GM12891 (cell line): ENCODE data around the gene FBXO44.

Experiments
- DNase-seq: peaks from one replicate; pipeline ENCODE4 v3.0.0; 2011; ENCODE audit warnings: low spot score; ENCODE audit not compliant: insufficient read length
- FAIRE-seq: peaks from 2 replicates; lab custom pipeline; 2011; peaks lifted over from hg19 to GRCh38; lab: Jason Lieb, UNC
- PAX5 ChIP-seq: IDR thresholded peaks from 2 replicates; pipeline ENCODE4 v1.6.1; 2011; ENCODE audit warnings: low read length, moderate library complexity, mild to moderate bottlenecking; ENCODE audit not compliant: insufficient read depth, severe bottlenecking
- POLR2A ChIP-seq: IDR thresholded peaks from 2 replicates; pipeline ENCODE4 v1.6.1; 2011; ENCODE audit warnings: low read depth, low read length, control low read depth
- POLR2AphosphoS5 ChIP-seq: IDR thresholded peaks from 2 replicates; pipeline ENCODE4 v1.6.1; 2011; ENCODE audit warnings: low read depth, low read length, control low read depth
- POU2F2 ChIP-seq: IDR thresholded peaks from 2 replicates; pipeline ENCODE4 v1.6.1; 2011; ENCODE audit warnings: low read depth, mild to moderate bottlenecking, control low read depth, low read length, moderate library complexity
- SPI1 ChIP-seq: IDR thresholded peaks from 2 replicates; pipeline ENCODE4 v1.6.1; 2011; ENCODE audit warnings: low read depth, low read length, control low read depth
- TAF1 ChIP-seq: IDR thresholded peaks from 2 replicates; pipeline ENCODE4 v1.6.1; 2011; ENCODE audit warnings: low read depth, low read length, control low read depth

The FBXO44 gene

DNA sequence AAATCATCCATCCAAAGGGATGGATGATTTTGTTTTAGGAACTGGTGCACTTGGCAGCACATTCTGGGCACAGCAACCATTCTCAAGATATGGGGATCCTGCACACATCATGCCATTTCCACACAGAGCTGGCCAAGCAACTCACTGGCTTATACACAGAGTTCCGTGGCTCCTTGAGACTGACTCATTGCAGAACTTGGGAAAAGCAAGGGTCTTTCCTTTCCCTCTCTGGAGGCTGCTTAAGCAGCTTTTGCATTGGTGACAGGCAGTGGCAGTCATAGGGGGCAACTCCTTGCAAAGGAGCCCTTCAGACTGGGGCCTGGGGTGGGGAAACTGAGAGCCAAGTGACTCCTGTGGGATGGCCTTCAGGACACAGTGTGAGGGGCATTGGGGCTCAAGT lies 28.1 kb downstream of the FBXO44 start:
- no peak for DNase-seq
- TF ChIP-seq SPI1 (no peak), POU2F2 (no peak), POLR2A (no peak), TAF1 (no peak), POLR2AphosphoS5 (no peak), PAX5 (no peak)
- FAIRE-seq, result no peak

DNA sequence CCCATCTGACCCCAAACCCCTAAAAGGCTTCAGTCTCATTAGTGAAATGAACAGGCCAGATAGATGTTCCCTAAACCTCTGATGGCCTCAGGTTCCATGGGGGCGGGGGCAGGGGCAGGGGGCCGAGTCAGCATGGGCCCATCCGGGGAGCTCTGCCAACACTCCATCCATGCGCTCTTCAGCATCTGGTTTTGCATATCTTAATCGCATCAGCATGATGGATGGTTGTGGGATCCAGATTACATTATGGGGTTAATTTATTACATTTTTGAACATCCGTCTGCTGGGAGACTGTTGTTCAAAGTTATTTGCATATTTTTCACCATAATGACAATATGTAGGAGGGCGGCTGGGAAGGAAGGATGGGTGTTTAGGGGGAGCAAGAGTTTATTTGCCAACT lies 29.4 kb downstream of the FBXO44 start:
- DNase-seq (no peak), FAIRE-seq (no peak)
- TF ChIP-seq POLR2A (no peak), SPI1 (no peak), PAX5 (no peak), TAF1 (no peak), POLR2AphosphoS5 (no peak)

- no peak for DNase-seq
- FAIRE-seq, result no peak
- TF ChIP-seq SPI1 (no peak), POU2F2 (no peak), TAF1 (no peak), POLR2AphosphoS5 (no peak), PAX5 (no peak), POLR2A (no peak)
These were observed 30.6 kb downstream of the FBXO44 start for GRCh38 chr1:11685210-11685752.

DNA sequence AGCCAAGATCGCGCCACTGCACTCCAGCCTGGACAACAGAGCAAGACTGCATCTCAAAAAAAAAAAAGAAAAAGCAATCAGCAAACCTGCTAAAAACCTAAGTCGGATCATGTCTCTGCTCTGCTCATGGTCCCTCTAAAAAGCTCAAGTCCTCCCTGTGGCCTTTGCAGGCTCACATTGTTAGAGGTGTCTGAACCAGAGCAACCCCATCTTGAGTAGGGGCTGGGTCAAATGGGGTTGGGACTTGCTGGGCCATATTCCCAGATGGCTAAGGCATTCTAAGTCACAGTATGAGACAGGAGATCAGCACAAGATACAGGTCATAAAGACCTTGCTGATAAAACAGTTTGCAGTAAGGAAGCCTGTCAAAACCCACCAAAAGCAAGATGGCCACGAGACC lies 33.8 kb downstream of the FBXO44 start:
- FAIRE-seq, result no peak
- TF ChIP-seq TAF1, result no peak
- TF ChIP-seq PAX5, result no peak
- no peak for TF ChIP-seq SPI1
- TF ChIP-seq POU2F2, result no peak
- TF ChIP-seq POLR2A, result no peak
- TF ChIP-seq POLR2AphosphoS5, result no peak
- no peak for DNase-seq

DNA sequence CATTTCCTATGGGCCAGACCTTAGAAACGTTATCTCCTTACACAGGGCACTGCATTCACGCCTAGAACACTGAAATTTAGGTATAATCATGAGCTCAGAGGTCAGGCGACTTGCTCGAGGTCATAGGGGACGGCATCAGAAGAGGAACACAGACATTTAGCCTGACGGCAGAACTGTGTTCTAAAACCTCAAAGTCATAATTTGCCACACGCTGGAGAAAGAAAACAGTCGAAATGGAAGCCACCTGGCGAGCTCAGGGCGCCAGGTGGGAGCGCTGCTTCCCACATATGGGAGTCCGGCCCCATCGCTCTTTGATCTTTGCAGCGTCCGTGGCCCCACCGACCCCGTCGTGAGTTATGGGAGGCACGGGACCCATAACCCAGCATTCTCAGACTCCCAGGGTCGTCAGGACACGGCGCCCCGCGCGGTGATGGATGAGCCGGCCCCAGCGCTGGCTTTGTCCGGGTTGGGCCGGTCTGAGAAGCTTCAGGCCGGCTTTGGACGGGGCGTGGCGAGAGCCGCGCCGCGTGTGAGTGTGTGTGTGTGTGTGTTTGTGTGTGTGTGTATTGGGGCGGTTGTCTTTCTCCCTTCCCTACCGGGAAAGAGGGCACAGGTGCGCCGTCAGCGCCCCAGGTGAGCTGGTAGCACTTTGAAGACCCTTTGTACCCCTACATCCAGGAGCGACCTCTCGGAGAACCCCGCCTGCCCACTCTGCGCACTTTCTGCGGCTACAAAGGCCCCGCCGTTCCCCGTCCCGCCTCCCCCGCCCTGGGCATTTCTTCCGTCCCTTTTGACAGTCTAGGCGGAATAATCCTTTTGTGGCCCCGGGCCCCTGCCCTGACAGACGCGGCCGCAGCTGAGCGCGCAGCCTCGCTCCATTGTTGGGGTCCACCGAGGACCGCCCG lies 36.0 kb downstream of the FBXO44 start:
- FAIRE-seq (no peak), DNase-seq (no peak)
- TF ChIP-seq PAX5 (no peak), POLR2A (no peak)

- DNase-seq, result no peak
- no peak for TF ChIP-seq POU2F2
- no peak for TF ChIP-seq POLR2AphosphoS5
- no peak for TF ChIP-seq PAX5
- no peak for TF ChIP-seq POLR2A
- no peak for TF ChIP-seq SPI1
- TF ChIP-seq TAF1, result no peak
- no peak for FAIRE-seq
These were observed 36.7 kb downstream of the FBXO44 start, which contains the start of gene DRAXIN for GRCh38 chr1:11691302-11691914. DRAXIN (plus strand) TSS chr1:11691710; CDS start chr1:11706259, 14,549 bp downstream.

GRCh38 chr1:11691928-11692711 lies 37.4 kb downstream of the FBXO44 start:
- TF ChIP-seq SPI1 (no peak), PAX5 (no peak), TAF1 (no peak)
- FAIRE-seq, result no peak
- no peak for DNase-seq

GRCh38 chr1:11693024-11693590 lies 38.4 kb downstream of the FBXO44 start:
- FAIRE-seq (no peak), DNase-seq (no peak)
- no peak for TF ChIP-seq TAF1
- no peak for TF ChIP-seq POLR2A
- no peak for TF ChIP-seq PAX5
- no peak for TF ChIP-seq POU2F2
- TF ChIP-seq SPI1, result no peak
- TF ChIP-seq POLR2AphosphoS5, result no peak

GRCh38 chr1:11693917-11694316 lies 39.2 kb downstream of the FBXO44 start:
- FAIRE-seq (no peak), DNase-seq (no peak)
- TF ChIP-seq POLR2A (no peak), SPI1 (no peak), PAX5 (no peak), POU2F2 (no peak), POLR2AphosphoS5 (no peak), TAF1 (no peak)
